K562 (cell line): ENCODE results near the gene TNFRSF19. TPM values are rescaled to one million over a fixed set of nuclear protein-coding genes. Genes with fewer than 3 reads are reported as not detected.
A peak's percentile ranks its signal among the peaks of the same experiment; 100 is the strongest.

Experiments
- HES1 ChIP-seq: fragments of 450-650 bp; IDR thresholded peaks from 2 replicates; pipeline ENCODE4 v1.6.1; 2016; ENCODE audit warnings: low read depth, mild to moderate bottlenecking, moderate library complexity
- MGA ChIP-seq: fragments of 450-650 bp; IDR thresholded peaks from 2 replicates; pipeline ENCODE4 v1.6.1; 2016; ENCODE audit warnings: mild to moderate bottlenecking, moderate library complexity
- SMAD2 ChIP-seq: fragments of 150-350 bp; IDR thresholded peaks from 2 replicates; pipeline ENCODE4 v1.6.1; 2014; ENCODE audit warnings: low read depth, mild to moderate bottlenecking, low read length
- SP1 ChIP-seq: sonication (generic); formaldehyde crosslinking; IDR thresholded peaks from 2 replicates; pipeline ENCODE4 v1.8.1; 2022; ENCODE audit warnings: mild to moderate bottlenecking, missing genetic modification reagents
- ZBTB34 ChIP-seq: fragments of 250-450 bp; sonication (Bioruptor Pico); IDR thresholded peaks from 2 replicates; pipeline ENCODE4 v1.8.0; 2021; ENCODE audit warnings: mild to moderate bottlenecking, moderate library complexity
- ZHX1 ChIP-seq: fragments of 150-350 bp; conservative IDR thresholded peaks from 2 replicates; pipeline ENCODE4 v1.6.1; 2014; ENCODE audit warnings: low read length
- ZNF175 ChIP-seq: fragments of 200-800 bp; sonication (Bioruptor generic); IDR thresholded peaks from 2 replicates; pipeline ENCODE4 v1.6.1; 2016; ENCODE audit warnings: low read depth, mild to moderate bottlenecking, missing genetic modification characterization, missing compliant biosample characterization
- polyA plus RNA-seq, 8 experiments: library from polyadenylated mRNA; depleted of rRNA in 4 of 8; stranded (reverse) in 5 of 8; unstranded in 3 of 8; fragments of >200 nt; fragmentation: Nextera tagmentation in 2 of 8; fragmentation: Illumina TruSeq in 1 of 8; extraction: Ambion mirVana in 2 of 8; extraction: Trizol in 1 of 8; gene quantifications; 2 replicates each; pipeline versions ENCODE4 v1.2.1 to v1.2.3, GENCODE V29; 2011 to 2014; ENCODE audit warnings: inconsistent platforms in 1 of 8, missing spikeins in 1 of 8
- total RNA-seq, 7 experiments: library from RNA; depleted of rRNA in 6 of 7; stranded (reverse); fragments of >200 nt in 6 of 7; fragmentation: Illumina TruSeq in 2 of 7; extraction: Trizol in 2 of 7; gene quantifications; 2 replicates each; pipeline versions ENCODE4 v1.2.1 to v1.2.3, GENCODE V29; 2011 to 2021; ENCODE audit warnings: low replicate concordance in 1 of 7

TNFRSF19 gene
- total and polyA plus RNA-seq, 9 of the 15 experiments (the other 6 are each of a cell fraction or from before 2014, with no cell fraction given) = 0.01 to 0.07 TPM; not detected in 7

- TF ChIP-seq ZBTB34 (no peak), SMAD2 (no peak), ZNF175 (CRISPR knock-in tag) (no peak), SP1 (CRISPR knock-in tag) (no peak), ZHX1 (no peak), MGA (no peak), HES1 (0 out of 2 replicates have a peak, but pooled peaks have one; percentile 21)
Observed at GRCh38 chr13:23656637-23657371, 86.6 kb downstream of the TNFRSF19 start (continued).
